Measurements from ENCODE around the gene ANKRD13B. TPM values are rescaled to one million over a fixed set of nuclear protein-coding genes. Genes with fewer than 3 reads are reported as not detected.
"Not testable (repeated sequence)": the region's sequence is repeated elsewhere in the genome, so short reads cannot be mapped to it uniquely, and the experiment has no call there.

Gene ANKRD13B
- total RNA-seq, 1 donor from 2014 or later = 27.5 TPM

- Mint-ChIP-seq H3K4me1 (ENCODE audit: low read depth) (peaks cover 6% of the 10 kb centered on the region), H3K4me3 (ENCODE audit: low read depth) (no peak overlapping the region), H3K36me3 (ENCODE audit: insufficient read depth) (peaks cover 5% of the 10 kb centered on the region), H3K9me3 (ENCODE audit: low read depth) (no peaks in the 10 kb centered on the region), H3K27me3 (no peaks in the 10 kb centered on the region), H3K27ac (no peak overlapping the region)
- TF ChIP-seq CTCF (IDR thresholded peaks at IDR 0.05; ENCODE audit: unreplicated experiment) = no peak
- DNase-seq (ENCODE audit: low spot score, unreplicated experiment) = no peak
Measured at GRCh38 chr17:29645515-29646051, 52.7 kb downstream of the ANKRD13B start.

- Mint-ChIP-seq H3K9me3 (ENCODE audit: low read depth) (no peaks in the 10 kb centered on the region), H3K27ac (no peak overlapping the region), H3K4me3 (ENCODE audit: low read depth) (no peak overlapping the region), H3K4me1 (ENCODE audit: low read depth) (peaks cover under 1% of the 10 kb centered on the region), H3K36me3 (ENCODE audit: insufficient read depth) (peaks cover 6% of the 10 kb centered on the region), H3K27me3 (no peaks in the 10 kb centered on the region)
- no peak for DNase-seq (ENCODE audit: low spot score, unreplicated experiment)
- TF ChIP-seq CTCF (IDR thresholded peaks at IDR 0.05; ENCODE audit: unreplicated experiment) = no peak
Measured at GRCh38 chr17:29648005-29648404, 55.1 kb downstream of the ANKRD13B start.

DNA sequence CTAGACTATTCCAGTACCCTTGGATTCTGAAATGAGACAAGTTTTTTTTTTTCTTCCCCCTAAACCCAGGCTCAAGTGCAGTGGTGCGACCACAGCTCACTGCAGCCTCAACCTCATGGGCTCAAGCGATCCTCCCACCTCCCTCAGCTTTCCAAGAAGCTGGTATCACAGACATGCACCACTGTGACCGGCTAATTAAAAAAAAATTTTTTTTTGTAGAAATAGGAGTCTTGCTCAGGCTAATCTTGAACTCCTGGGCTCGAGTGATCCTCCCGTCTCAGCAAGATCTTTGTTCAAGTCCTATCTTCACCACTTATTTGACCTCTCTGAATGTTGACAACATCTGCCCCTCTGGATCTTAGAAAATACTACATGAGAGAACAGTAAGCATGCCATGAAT lies 56.4 kb downstream of the ANKRD13B start:
- no peak overlapping the region for H3K4me3 Mint-ChIP-seq (ENCODE audit: low read depth)
- no peaks in the 10 kb centered on the region for H3K27me3 Mint-ChIP-seq
- H3K27ac Mint-ChIP-seq = no peak overlapping the region
- peaks cover 3% of the 10 kb centered on the region for H3K4me1 Mint-ChIP-seq (ENCODE audit: low read depth)
- H3K36me3 Mint-ChIP-seq (ENCODE audit: insufficient read depth) = peaks cover 6% of the 10 kb centered on the region
- no peak for TF ChIP-seq CTCF (IDR thresholded peaks at IDR 0.05; ENCODE audit: unreplicated experiment)
- H3K9me3 Mint-ChIP-seq (ENCODE audit: low read depth) = no peaks in the 10 kb centered on the region
- no peak for DNase-seq (ENCODE audit: low spot score, unreplicated experiment)

DNA sequence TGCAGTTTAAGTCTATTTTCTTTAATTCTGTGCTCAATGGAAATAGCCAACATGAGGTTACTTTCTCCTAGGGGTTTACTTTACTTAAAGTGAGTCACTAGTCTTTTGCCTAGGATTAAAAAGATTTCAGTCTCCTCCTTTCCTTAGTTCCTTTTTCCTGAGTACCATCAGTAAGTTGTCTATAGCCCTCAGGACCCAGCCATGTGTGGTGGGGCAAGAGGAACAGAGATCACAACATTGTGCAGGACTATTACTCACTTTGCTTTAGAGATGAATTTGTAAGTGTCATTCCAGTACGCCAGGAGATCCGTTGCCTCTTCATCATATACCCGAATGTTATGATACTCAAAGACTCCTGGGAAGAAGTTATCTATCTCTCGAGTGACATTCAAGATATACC lies 57.5 kb downstream of the ANKRD13B start:
- Mint-ChIP-seq H3K4me3 (ENCODE audit: low read depth) (no peak overlapping the region), H3K27me3 (no peaks in the 10 kb centered on the region), H3K27ac (no peak overlapping the region), H3K4me1 (ENCODE audit: low read depth) (peaks cover 3% of the 10 kb centered on the region), H3K36me3 (ENCODE audit: insufficient read depth) (peaks cover 6% of the 10 kb centered on the region), H3K9me3 (ENCODE audit: low read depth) (no peaks in the 10 kb centered on the region)
- DNase-seq (ENCODE audit: low spot score, unreplicated experiment) = no peak
- TF ChIP-seq CTCF (IDR thresholded peaks at IDR 0.05; ENCODE audit: unreplicated experiment) = no peak

DNA sequence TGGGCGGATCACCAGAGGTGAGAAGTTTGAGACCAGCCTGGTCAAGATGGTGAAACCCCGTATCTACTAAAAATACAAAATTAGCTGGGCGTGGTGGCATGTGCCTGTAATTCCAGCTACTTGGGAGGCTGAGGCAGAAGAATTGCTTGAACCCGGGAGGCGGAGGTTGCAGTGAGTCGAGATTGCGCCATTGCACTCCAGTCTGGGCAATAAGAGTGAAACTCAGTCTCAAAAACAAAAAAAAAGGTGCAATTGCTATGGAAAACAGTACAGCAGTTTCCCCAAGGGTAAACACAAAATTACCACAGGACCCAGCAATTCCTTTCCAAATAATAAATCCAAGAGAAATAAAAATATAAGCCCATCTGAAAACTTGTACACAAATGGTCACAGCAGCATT lies 59.0 kb downstream of the ANKRD13B start:
- not testable (repeated sequence) for H3K27me3 Mint-ChIP-seq; DNase-seq (ENCODE audit: low spot score, unreplicated experiment); H3K27ac Mint-ChIP-seq; H3K36me3 Mint-ChIP-seq (ENCODE audit: insufficient read depth); H3K4me3 Mint-ChIP-seq (ENCODE audit: low read depth); H3K9me3 Mint-ChIP-seq (ENCODE audit: low read depth); H3K4me1 Mint-ChIP-seq (ENCODE audit: low read depth)

- no peak for TF ChIP-seq CTCF (IDR thresholded peaks at IDR 0.05; ENCODE audit: unreplicated experiment)
- H3K27ac Mint-ChIP-seq = no peak overlapping the region
- no peak overlapping the region for H3K4me3 Mint-ChIP-seq (ENCODE audit: low read depth)
- H3K4me1 Mint-ChIP-seq (ENCODE audit: low read depth) = peaks cover 3% of the 10 kb centered on the region
- DNase-seq (ENCODE audit: low spot score, unreplicated experiment) = no peak
- peaks cover 6% of the 10 kb centered on the region for H3K36me3 Mint-ChIP-seq (ENCODE audit: insufficient read depth)
- no peaks in the 10 kb centered on the region for H3K27me3 Mint-ChIP-seq
- H3K9me3 Mint-ChIP-seq (ENCODE audit: low read depth) = no peaks in the 10 kb centered on the region
Measured at GRCh38 chr17:29652976-29653375, 60.0 kb downstream of the ANKRD13B start.

All from progenitor cell of endocrine pancreas (in vitro differentiated cells).